Panc1 (cell line): ENCODE data around the gene HARS2. TPM values are rescaled to one million over a fixed set of nuclear protein-coding genes. Genes with fewer than 3 reads are reported as not detected.
"Not testable (repeated sequence)": the region's sequence is repeated elsewhere in the genome, so short reads cannot be mapped to it uniquely, and the experiment has no call there.

ENCODE experiments used
- ATAC-seq: fragments of 200-7000 bp; cut with Tn5 transposase; 2 replicates; pipeline ENCODE4 v1.9.1; 2020; ENCODE audit warnings: mild to moderate bottlenecking, moderate library complexity
- BruUV-seq: library from RNA; stranded (reverse); fragments of 400-500 nt; replicated peaks from 2 replicates; lab custom pipeline; 2021; lab: Mats Ljungman, UMichigan
- CTCF ChIA-PET: fragments of 300-600 bp; sonication (Branson Sonifier 250); formaldehyde crosslinking; loops from one replicate; lab custom pipeline; 2022; ENCODE audit warnings: antibody characterized with exemption; lab: Charles Lee
- POLR2A ChIA-PET: fragments of 300-600 bp; sonication (Branson Sonifier 250); formaldehyde crosslinking; loops from one replicate; lab custom pipeline; 2022; ENCODE audit warnings: antibody characterized with exemption; lab: Charles Lee
- DNase-seq: peaks from one replicate; pipeline ENCODE4 v3.0.0-alpha.2; 2010; ENCODE audit warnings: low read depth, low spot score
- H3K27ac ChIP-seq: 2 replicates; pipeline ENCODE4 v1.5.1; 2011; ENCODE audit warnings: mild to moderate bottlenecking, low read length, inconsistent platforms
- H3K27me3 ChIP-seq: fragments of 200-500 bp; sonication (Bioruptor generic); 2 replicates; pipeline ENCODE4 v1.6.0; 2014; ENCODE audit warnings: low read length, inconsistent platforms; ENCODE audit not compliant: control insufficient read depth, insufficient read depth
- H3K36me3 ChIP-seq: fragments of 200-500 bp; sonication (Bioruptor generic); 2 replicates; pipeline ENCODE4 v1.5.1; 2014; ENCODE audit warnings: inconsistent platforms, mild to moderate bottlenecking, low read length, moderate library complexity; ENCODE audit not compliant: control insufficient read depth, insufficient read depth
- H3K4me1 ChIP-seq: 2 replicates; pipeline ENCODE4 v1.5.1; 2011; ENCODE audit warnings: inconsistent platforms, mild to moderate bottlenecking, low read length, moderate library complexity; ENCODE audit not compliant: control insufficient read depth, insufficient read depth
- H3K4me3 ChIP-seq, 2 experiments: 2 replicates each; pipeline ENCODE4 v1.5.1; 2011 to 2012; ENCODE audit warnings: low read depth in 2 of 2, low read length in 2 of 2, mild to moderate bottlenecking in 2 of 2, inconsistent platforms in 1 of 2, moderate library complexity in 1 of 2
- H3K9me3 ChIP-seq: fragments of 200-500 bp; sonication (Bioruptor generic); 2 replicates; pipeline ENCODE4 v1.5.1; 2014; ENCODE audit warnings: low read depth, mild to moderate bottlenecking, inconsistent platforms, low read length, moderate library complexity; ENCODE audit not compliant: control insufficient read depth, insufficient read depth
- POLR2AphosphoS5 ChIP-seq: IDR thresholded peaks from 2 replicates; pipeline ENCODE4 v1.6.1; 2012; ENCODE audit warnings: mild to moderate bottlenecking, low read depth, low read length, moderate library complexity
- SIN3A ChIP-seq: IDR thresholded peaks from 2 replicates; pipeline ENCODE4 v1.6.1; 2012; ENCODE audit warnings: low read depth, mild to moderate bottlenecking, low read length, moderate library complexity, borderline replicate concordance; ENCODE audit not compliant: insufficient read depth
- TCF7L2 ChIP-seq: IDR thresholded peaks from 2 replicates; pipeline ENCODE4 v1.6.1; 2011; ENCODE audit warnings: mild to moderate bottlenecking, low read depth, low read length, inconsistent platforms
- in situ Hi-C: cut with HindIII; loops from 2 replicates; pipeline ENCODE4 v1.10.0; 2016; ENCODE audit warnings: low sequenced_read_pairs, low pct_unique_long_range_greater_than_20kb
- intact Hi-C: fragments of 100-400 bp; cut with micrococcal nuclease; formaldehyde crosslinking; loops from one replicate; pipeline ENCODE4 v1.10.0; 2022; ENCODE audit not compliant: unreplicated experiment
- total RNA-seq: library from RNA; stranded (reverse); gene quantifications from one replicate; pipeline ENCODE4 v1.2.1, GENCODE V29; 2021; ENCODE audit not compliant: unreplicated experiment
- TF ChIP-seq, protein P1 (sequence below), 2 experiments: IDR thresholded peaks; 2 replicates each; pipeline ENCODE4 v1.6.1; 2011 to 2012; ENCODE audit warnings: low read depth in 2 of 2, control low read depth in 1 of 2, low read length in 1 of 2, mild to moderate bottlenecking in 1 of 2, moderate library complexity in 1 of 2; ENCODE audit not compliant: insufficient read depth in 1 of 2
- TF ChIP-seq, protein P2 (sequence below): fragments of 450-650 bp; IDR thresholded peaks from 2 replicates; pipeline ENCODE4 v1.5.1; 2017; ENCODE audit warnings: mild to moderate bottlenecking

The HARS2 gene
- total RNA-seq, 1 experiment from 2014 or later, result 44.1 TPM

DNA sequence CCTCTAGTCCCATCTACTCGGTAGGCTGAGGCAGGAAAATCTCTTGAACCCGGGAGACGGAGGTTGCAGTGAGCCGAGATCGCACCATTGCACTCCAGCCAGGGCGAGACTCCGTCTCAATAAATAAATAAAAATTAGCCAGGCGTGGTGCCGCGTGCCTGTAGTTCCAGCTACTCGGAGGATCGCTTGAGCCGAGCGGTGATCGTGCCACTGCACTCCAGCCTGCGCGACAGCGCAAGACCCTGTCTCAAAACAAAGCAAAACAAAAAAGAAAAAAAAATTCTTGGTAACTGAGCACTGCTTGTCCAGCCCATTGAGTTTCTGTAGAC is 27.3 kb upstream of the HARS2 start:
- peak overlapping the region; percentile 97 for H3K27ac ChIP-seq
- no TSS peak for BruUV-seq
- peaks cover 17% of the 10 kb centered on the region for H3K36me3 ChIP-seq
- ATAC-seq, result peak; percentile 15
- peak overlapping the region; percentile 94 to 96 for H3K4me3 ChIP-seq
- peaks cover 3% of the 10 kb centered on the region; the same call in 1 of the 2 replicates for H3K4me1 ChIP-seq
- TF ChIP-seq, protein P1, sequence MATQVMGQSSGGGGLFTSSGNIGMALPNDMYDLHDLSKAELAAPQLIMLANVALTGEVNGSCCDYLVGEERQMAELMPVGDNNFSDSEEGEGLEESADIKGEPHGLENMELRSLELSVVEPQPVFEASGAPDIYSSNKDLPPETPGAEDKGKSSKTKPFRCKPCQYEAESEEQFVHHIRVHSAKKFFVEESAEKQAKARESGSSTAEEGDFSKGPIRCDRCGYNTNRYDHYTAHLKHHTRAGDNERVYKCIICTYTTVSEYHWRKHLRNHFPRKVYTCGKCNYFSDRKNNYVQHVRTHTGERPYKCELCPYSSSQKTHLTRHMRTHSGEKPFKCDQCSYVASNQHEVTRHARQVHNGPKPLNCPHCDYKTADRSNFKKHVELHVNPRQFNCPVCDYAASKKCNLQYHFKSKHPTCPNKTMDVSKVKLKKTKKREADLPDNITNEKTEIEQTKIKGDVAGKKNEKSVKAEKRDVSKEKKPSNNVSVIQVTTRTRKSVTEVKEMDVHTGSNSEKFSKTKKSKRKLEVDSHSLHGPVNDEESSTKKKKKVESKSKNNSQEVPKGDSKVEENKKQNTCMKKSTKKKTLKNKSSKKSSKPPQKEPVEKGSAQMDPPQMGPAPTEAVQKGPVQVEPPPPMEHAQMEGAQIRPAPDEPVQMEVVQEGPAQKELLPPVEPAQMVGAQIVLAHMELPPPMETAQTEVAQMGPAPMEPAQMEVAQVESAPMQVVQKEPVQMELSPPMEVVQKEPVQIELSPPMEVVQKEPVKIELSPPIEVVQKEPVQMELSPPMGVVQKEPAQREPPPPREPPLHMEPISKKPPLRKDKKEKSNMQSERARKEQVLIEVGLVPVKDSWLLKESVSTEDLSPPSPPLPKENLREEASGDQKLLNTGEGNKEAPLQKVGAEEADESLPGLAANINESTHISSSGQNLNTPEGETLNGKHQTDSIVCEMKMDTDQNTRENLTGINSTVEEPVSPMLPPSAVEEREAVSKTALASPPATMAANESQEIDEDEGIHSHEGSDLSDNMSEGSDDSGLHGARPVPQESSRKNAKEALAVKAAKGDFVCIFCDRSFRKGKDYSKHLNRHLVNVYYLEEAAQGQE (IDR thresholded peaks at IDR 0.05; ENCODE audit: insufficient read depth in 1 of 2, low read depth in 2 of 2, low read length in 1 of 2), result no peak
- TF ChIP-seq TCF7L2 (no peak), POLR2AphosphoS5 (no peak), SIN3A (no peak)
- TF ChIP-seq, protein P2, sequence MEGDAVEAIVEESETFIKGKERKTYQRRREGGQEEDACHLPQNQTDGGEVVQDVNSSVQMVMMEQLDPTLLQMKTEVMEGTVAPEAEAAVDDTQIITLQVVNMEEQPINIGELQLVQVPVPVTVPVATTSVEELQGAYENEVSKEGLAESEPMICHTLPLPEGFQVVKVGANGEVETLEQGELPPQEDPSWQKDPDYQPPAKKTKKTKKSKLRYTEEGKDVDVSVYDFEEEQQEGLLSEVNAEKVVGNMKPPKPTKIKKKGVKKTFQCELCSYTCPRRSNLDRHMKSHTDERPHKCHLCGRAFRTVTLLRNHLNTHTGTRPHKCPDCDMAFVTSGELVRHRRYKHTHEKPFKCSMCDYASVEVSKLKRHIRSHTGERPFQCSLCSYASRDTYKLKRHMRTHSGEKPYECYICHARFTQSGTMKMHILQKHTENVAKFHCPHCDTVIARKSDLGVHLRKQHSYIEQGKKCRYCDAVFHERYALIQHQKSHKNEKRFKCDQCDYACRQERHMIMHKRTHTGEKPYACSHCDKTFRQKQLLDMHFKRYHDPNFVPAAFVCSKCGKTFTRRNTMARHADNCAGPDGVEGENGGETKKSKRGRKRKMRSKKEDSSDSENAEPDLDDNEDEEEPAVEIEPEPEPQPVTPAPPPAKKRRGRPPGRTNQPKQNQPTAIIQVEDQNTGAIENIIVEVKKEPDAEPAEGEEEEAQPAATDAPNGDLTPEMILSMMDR, result no peak
- intact Hi-C loops, result no loop called here
- POLR2A ChIA-PET, result interaction anchor here (0.6 to 0.7 kb wide), 4 partner anchors 17 to 99 kb away, joined by 4 to 9 read pairs (median 7); no protein-coding TSS in a partner anchor
- H3K9me3 ChIP-seq, result no peaks in the 10 kb centered on the region
- DNase-seq, result no peak
- H3K27me3 ChIP-seq, result no peaks in the 10 kb centered on the region
- CTCF ChIA-PET, result interaction anchor here (0.6 kb wide), 1 partner anchor 55 kb away, joined by 6 read pairs; no protein-coding TSS in a partner anchor
- in situ Hi-C loops, result no loop called here

DNA sequence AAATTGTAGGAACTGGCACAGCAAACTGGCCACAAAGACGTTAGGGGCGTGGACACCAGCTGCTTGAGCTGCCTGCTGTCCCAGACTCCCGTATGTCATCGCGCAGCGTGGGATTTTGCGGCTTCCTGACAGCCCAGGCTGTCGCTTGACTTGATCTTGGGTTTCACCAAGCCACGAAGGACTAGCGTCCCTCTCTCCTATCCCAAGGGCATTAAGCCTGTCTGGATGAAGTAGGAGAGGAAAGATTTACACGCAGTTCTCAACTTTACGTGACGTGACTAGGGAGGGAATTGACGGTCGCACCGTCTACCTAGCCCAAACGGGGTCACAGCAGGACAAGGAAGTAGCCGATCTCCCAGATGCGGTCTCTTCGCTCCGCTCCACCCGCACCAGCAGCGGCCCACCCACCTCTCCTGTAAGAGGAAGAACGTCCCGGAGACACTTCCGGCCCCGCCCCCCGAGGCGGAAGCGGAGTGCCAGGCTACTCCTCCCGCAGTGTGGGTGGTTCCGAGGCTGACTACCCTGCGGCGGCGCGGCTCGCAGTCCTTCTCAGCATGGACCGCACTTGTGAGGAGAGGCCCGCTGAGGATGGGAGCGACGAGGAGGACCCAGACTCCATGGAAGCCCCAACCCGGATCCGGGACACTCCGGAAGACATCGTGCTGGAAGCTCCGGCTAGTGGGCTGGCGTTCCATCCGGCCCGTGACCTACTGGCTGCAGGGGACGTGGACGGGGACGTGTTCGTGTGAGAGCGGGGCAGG is 26.7 kb upstream of the HARS2 start, which contains the start of gene WDR55:
Gene WDR55, plus strand, starts transcription at position 546 of the 761 bp plus-strand sequence. Its CDS starts 9 bp downstream, at position 555.
- Histone ChIP-seq H3K36me3 (peaks cover 13% of the 10 kb centered on the region), H3K4me3 (peak within 1 kb of the TSS; percentile 94 to 96), H3K27me3 (no peaks in the 10 kb centered on the region), H3K4me1 (peaks cover 3% of the 10 kb centered on the region; the same call in 1 of the 2 replicates), H3K27ac (peak within 1 kb of the TSS; percentile 97), H3K9me3 (no peaks in the 10 kb centered on the region)
- POLR2A ChIA-PET, result interaction anchor here (0.6 to 0.7 kb wide), 2 partner anchors 97 to 99 kb away, joined by 8 to 9 read pairs; no protein-coding TSS in a partner anchor
- TSS peak; percentile 99 for BruUV-seq
- in situ Hi-C loops (no loop called here), intact Hi-C loops (no loop called here)
- peak; percentile 99 for ATAC-seq
- TF ChIP-seq, protein P2, result no peak
- TF ChIP-seq TCF7L2 (peak; percentile 56), POLR2AphosphoS5 (peak; percentile 93), SIN3A (peak; percentile 86; the same call in 1 of the 2 replicates)
- TF ChIP-seq, protein P1 (IDR thresholded peaks at IDR 0.05; ENCODE audit: insufficient read depth in 1 of 2, low read depth in 2 of 2, low read length in 1 of 2), result 0 out of 4 replicates have a peak, but pooled peaks of 1 of the 2 experiments have one; percentile 41
- peak; percentile 69 for DNase-seq
- CTCF ChIA-PET, result interaction anchor here (0.6 kb wide), 1 partner anchor 54 kb away, joined by 6 read pairs; no protein-coding TSS in a partner anchor

DNA sequence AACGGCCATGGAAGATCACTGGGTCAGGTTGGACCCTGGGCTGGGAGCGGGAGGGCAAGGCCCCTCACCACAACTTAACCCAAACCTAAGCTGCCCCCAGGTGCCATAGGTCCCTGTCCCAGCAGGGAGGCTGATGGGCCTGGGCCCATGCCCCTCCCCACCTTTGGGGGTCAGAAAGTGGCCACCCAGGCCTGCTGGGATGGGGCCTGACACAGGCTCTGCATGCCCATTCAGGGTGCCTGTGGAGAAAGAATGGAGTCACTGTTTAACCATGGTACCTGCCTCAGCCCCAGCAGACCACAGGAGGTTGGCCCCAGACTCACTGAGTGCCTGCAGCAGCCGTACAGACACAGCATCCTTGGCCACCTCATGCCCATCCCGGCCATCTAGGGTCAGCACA is 20.2 kb upstream of the HARS2 start:
- H3K4me3 ChIP-seq, H3K27me3 ChIP-seq, DNase-seq, H3K27ac ChIP-seq, in situ Hi-C loops, POLR2A ChIA-PET, intact Hi-C loops, CTCF ChIA-PET, H3K9me3 ChIP-seq, H3K4me1 ChIP-seq, H3K36me3 ChIP-seq, BruUV-seq: not testable (repeated sequence)
- peak; percentile 31 for ATAC-seq
